Measurements from ENCODE around the gene RBM11. TPM values are rescaled to one million over a fixed set of nuclear protein-coding genes. Genes with fewer than 3 reads are reported as not detected.

The RBM11 gene
- total RNA-seq, 1 experiment from 2014 or later: 1.7 TPM

DNA sequence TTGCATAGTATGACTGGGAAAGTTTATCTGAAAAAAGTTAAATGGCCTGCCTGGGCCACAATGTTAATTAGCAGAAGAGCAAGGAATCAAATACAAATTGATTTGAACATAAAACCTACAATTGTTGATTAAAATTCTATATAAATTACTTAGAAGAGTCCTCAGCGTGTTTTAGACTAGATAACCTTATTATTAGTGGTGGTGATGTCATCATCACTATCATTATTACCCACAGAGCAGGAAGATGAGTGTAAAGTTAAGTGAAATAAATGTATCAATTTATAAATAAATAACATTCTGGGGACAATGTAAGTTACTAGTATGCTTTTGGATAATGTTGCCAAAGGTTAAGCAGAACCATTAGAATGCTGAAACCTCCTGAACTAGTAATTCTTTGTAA lies 46.1 kb downstream of the RBM11 start:
- Mint-ChIP-seq H3K36me3 (ENCODE audit: insufficient read depth, unreplicated experiment) (no peaks in the 10 kb centered on the region), H3K9me3 (ENCODE audit: low read depth, unreplicated experiment) (no peaks in the 10 kb centered on the region), H3K4me3 (ENCODE audit: low read depth, unreplicated experiment) (no peak overlapping the region), H3K27ac (ENCODE audit: unreplicated experiment) (no peak overlapping the region), H3K27me3 (ENCODE audit: unreplicated experiment) (no peaks in the 10 kb centered on the region), H3K4me1 (ENCODE audit: low read depth, unreplicated experiment) (no peaks in the 10 kb centered on the region)
- intact Hi-C loops (cut with micrococcal nuclease; ENCODE audit: unreplicated experiment): loop anchor here (5.0 kb wide), 1 partner anchor 45 kb away; no protein-coding TSS in a partner anchor
- no peak for DNase-seq
- CTCF ChIA-PET: no interaction called here
- TF ChIP-seq, protein P1, sequence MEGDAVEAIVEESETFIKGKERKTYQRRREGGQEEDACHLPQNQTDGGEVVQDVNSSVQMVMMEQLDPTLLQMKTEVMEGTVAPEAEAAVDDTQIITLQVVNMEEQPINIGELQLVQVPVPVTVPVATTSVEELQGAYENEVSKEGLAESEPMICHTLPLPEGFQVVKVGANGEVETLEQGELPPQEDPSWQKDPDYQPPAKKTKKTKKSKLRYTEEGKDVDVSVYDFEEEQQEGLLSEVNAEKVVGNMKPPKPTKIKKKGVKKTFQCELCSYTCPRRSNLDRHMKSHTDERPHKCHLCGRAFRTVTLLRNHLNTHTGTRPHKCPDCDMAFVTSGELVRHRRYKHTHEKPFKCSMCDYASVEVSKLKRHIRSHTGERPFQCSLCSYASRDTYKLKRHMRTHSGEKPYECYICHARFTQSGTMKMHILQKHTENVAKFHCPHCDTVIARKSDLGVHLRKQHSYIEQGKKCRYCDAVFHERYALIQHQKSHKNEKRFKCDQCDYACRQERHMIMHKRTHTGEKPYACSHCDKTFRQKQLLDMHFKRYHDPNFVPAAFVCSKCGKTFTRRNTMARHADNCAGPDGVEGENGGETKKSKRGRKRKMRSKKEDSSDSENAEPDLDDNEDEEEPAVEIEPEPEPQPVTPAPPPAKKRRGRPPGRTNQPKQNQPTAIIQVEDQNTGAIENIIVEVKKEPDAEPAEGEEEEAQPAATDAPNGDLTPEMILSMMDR (IDR thresholded peaks at IDR 0.05; ENCODE audit: unreplicated experiment): no peak
- BruUV-seq (replicated peaks): no TSS peak

DNA sequence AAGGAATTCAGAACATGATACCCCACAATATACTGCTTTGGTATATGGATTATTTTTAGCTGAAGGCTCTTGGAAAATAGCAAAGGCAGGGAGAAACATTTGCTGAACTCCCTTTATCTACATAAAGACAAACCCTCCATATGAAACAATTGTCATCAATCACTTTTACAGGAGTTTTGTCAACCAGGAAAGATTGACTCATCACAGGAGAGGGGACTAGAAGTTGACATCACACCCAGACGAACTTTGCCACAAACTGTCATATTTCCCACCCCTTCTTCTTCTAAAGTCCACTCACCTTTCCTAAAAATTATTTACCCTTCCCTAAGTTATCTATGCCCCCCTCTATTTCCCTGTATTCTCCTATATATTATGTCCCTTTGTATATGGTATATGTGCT lies 47.9 kb downstream of the RBM11 start:
- TF ChIP-seq, protein P1 (IDR thresholded peaks at IDR 0.05; ENCODE audit: unreplicated experiment): no peak
- DNase-seq: no peak
- no peaks in the 10 kb centered on the region for H3K4me1 Mint-ChIP-seq (ENCODE audit: low read depth, unreplicated experiment)
- BruUV-seq (replicated peaks): no TSS peak
- no peaks in the 10 kb centered on the region for H3K36me3 Mint-ChIP-seq (ENCODE audit: insufficient read depth, unreplicated experiment)
- H3K27me3 Mint-ChIP-seq (ENCODE audit: unreplicated experiment): no peaks in the 10 kb centered on the region
- no peak overlapping the region for H3K27ac Mint-ChIP-seq (ENCODE audit: unreplicated experiment)
- intact Hi-C loops (cut with micrococcal nuclease; ENCODE audit: unreplicated experiment): loop anchor here (5.0 kb wide), 1 partner anchor 43 kb away; no protein-coding TSS in a partner anchor
- no peak overlapping the region for H3K4me3 Mint-ChIP-seq (ENCODE audit: low read depth, unreplicated experiment)
- CTCF ChIA-PET: no interaction called here
- H3K9me3 Mint-ChIP-seq (ENCODE audit: low read depth, unreplicated experiment): no peaks in the 10 kb centered on the region

DNA sequence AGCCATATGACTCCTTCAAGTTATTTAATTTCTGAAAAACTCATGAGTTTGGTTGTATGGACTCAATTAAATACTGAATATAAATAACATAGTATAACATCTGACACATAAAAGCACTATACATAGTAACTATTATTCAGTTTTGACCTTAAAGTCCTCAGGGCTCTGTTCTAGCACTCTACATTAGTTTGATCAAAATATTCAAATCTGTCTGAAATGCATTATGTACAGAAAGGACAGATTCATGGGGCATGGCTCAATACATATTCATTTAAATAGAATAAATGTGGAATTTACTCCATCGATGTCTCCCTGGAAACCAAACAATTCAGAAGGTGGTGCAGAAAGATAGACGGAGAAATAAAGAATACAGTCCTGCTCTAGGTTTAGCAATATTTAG lies 49.1 kb downstream of the RBM11 start:
- H3K4me1 Mint-ChIP-seq (ENCODE audit: low read depth, unreplicated experiment): no peaks in the 10 kb centered on the region
- no peaks in the 10 kb centered on the region for H3K36me3 Mint-ChIP-seq (ENCODE audit: insufficient read depth, unreplicated experiment)
- TF ChIP-seq, protein P1 (IDR thresholded peaks at IDR 0.05; ENCODE audit: unreplicated experiment): no peak
- CTCF ChIA-PET: no interaction called here
- H3K9me3 Mint-ChIP-seq (ENCODE audit: low read depth, unreplicated experiment): no peaks in the 10 kb centered on the region
- no peak for DNase-seq
- no peak overlapping the region for H3K27ac Mint-ChIP-seq (ENCODE audit: unreplicated experiment)
- no peaks in the 10 kb centered on the region for H3K27me3 Mint-ChIP-seq (ENCODE audit: unreplicated experiment)
- no peak overlapping the region for H3K4me3 Mint-ChIP-seq (ENCODE audit: low read depth, unreplicated experiment)
- intact Hi-C loops (cut with micrococcal nuclease; ENCODE audit: unreplicated experiment): no loop called here
- no TSS peak for BruUV-seq (replicated peaks)

DNA sequence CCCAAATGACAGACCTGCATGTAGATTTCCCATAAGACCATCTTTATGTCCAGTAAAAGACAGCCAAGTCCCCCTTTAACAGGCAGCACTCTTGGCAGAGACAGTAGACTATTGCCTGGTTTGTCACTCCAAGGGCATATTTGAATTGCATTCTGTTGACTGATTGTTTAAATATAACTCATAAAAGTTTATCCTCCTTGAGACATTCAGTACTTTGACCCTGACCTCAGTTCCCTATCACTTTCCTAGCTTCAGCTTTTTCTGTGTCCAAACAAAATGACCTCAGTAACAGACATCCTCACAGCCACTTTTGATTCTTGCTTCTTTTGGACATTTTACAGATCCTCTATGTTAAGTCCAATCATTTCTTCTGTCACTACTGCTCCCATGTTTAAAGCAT lies 51.1 kb downstream of the RBM11 start:
- CTCF ChIA-PET: no interaction called here
- TF ChIP-seq, protein P1 (IDR thresholded peaks at IDR 0.05; ENCODE audit: unreplicated experiment): no peak
- Mint-ChIP-seq H3K4me1 (ENCODE audit: low read depth, unreplicated experiment) (no peaks in the 10 kb centered on the region), H3K36me3 (ENCODE audit: insufficient read depth, unreplicated experiment) (no peaks in the 10 kb centered on the region), H3K27ac (ENCODE audit: unreplicated experiment) (no peak overlapping the region), H3K4me3 (ENCODE audit: low read depth, unreplicated experiment) (no peak overlapping the region), H3K27me3 (ENCODE audit: unreplicated experiment) (peaks cover 2% of the 10 kb centered on the region), H3K9me3 (ENCODE audit: low read depth, unreplicated experiment) (no peaks in the 10 kb centered on the region)
- no TSS peak for BruUV-seq (replicated peaks)
- no peak for DNase-seq
- intact Hi-C loops (cut with micrococcal nuclease; ENCODE audit: unreplicated experiment): no loop called here
